Measurements from ENCODE around the gene CROCC2.

DNA sequence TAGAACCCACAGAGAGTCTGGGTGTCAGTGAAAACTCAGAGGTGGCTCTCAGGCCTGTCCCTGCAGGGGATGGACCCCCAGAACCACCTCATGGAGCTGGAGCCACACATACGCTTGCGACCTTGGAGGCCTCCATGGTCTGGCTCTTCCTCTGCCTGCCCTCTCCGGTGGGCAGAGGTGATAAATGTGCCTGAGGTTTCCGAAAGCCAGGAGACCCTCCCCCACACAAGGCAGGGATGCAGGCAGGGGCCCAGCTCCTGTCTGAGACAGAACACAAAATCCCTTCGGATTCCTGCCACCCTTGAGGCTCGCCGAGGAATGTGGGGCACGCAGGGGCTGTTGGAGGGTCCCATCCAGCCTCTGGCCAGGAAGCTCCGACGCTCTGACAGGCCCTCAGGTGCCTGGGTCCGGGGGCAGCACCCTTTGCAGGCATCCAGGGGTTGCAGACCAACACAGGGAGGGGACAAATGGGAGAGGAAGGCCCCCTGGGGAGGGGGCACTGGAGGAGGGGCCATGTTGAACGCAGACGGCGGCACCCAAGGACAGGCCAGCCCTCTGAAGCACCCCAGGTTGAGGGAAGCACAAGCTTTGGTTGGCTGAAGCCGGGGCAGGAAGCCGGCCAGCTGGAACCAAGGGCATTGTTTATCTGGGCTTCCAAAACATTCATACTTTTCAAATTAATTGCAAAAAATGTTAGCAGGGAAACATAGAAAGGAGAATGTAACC is 88.2 kb downstream of the CROCC2 start:
- TF ChIP-seq CTCF (conservative IDR thresholded peaks at IDR 0.05) (no peak), ZFX (IDR thresholded peaks at IDR 0.05) (no peak)
